Kidney capillary endothelial cell (primary cell): ENCODE results near the gene RHOU.

ENCODE experiments used
- DNase-seq: peaks from one replicate; pipeline ENCODE4 v3.0.0-alpha.2; 2018; ENCODE audit warnings: low spot score

RHOU gene

GRCh38 chr1:228737601-228738041, 2.3 kb downstream of the RHOU start:
- DNase-seq, result no peak

- no peak for DNase-seq
Measured at GRCh38 chr1:228739826-228740225, 4.5 kb downstream of the RHOU start.

GRCh38 chr1:228740543-228741317, 5.5 kb downstream of the RHOU start:
- no peak for DNase-seq

- no peak for DNase-seq
Measured at GRCh38 chr1:228742281-228742860, 7.1 kb downstream of the RHOU start.

- DNase-seq, result no peak
Measured at GRCh38 chr1:228743405-228743804, 8.1 kb downstream of the RHOU start.

- DNase-seq, result no peak
Measured at GRCh38 chr1:228744356-228744755, 9.1 kb downstream of the RHOU start.

GRCh38 chr1:228744918-228745317, 9.6 kb downstream of the RHOU start:
- no peak for DNase-seq

GRCh38 chr1:228745497-228745896, 10.2 kb downstream of the RHOU start:
- no peak for DNase-seq

GRCh38 chr1:228747301-228747935, 12.1 kb downstream of the RHOU start:
- DNase-seq, result no peak

GRCh38 chr1:228748029-228748428, 12.8 kb downstream of the RHOU start:
- no peak for DNase-seq

- DNase-seq, result no peak
Measured at GRCh38 chr1:228748431-228748830, 13.2 kb downstream of the RHOU start.

GRCh38 chr1:228749765-228750164, 14.5 kb downstream of the RHOU start:
- no peak for DNase-seq

GRCh38 chr1:228750915-228751314, 15.6 kb downstream of the RHOU start:
- no peak for DNase-seq

- DNase-seq, result no peak
Measured at GRCh38 chr1:228751360-228752098, 16.2 kb downstream of the RHOU start.

- no peak for DNase-seq
Measured at GRCh38 chr1:228752258-228752657, 17.0 kb downstream of the RHOU start.

- no peak for DNase-seq
Measured at GRCh38 chr1:228752675-228753265, 17.5 kb downstream of the RHOU start.

- no peak for DNase-seq
Measured at GRCh38 chr1:228753287-228753686, 18.0 kb downstream of the RHOU start.

GRCh38 chr1:228753786-228754360, 18.6 kb downstream of the RHOU start:
- no peak for DNase-seq

GRCh38 chr1:228754646-228755268, 19.5 kb downstream of the RHOU start:
- no peak for DNase-seq

- DNase-seq, result no peak
Measured at GRCh38 chr1:228755800-228756199, 20.5 kb downstream of the RHOU start.

GRCh38 chr1:228756457-228756856, 21.2 kb downstream of the RHOU start:
- no peak for DNase-seq
